ENCODE results near the gene TBX15. TPM values are rescaled to one million over a fixed set of nuclear protein-coding genes. Genes with fewer than 3 reads are reported as not detected.

The TBX15 gene
- total and polyA plus RNA-seq, 2 experiments from 2014 or later, result 38.7 to 41.7 TPM

- Histone ChIP-seq H3K36me3 (ENCODE audit: low read depth) (peaks cover 66% of the 10 kb centered on the region), H3K9ac (no peak overlapping the region), H3K4me2 (ENCODE audit: unreplicated experiment) (no peak overlapping the region), H3K4me1 (ENCODE audit: insufficient read depth) (peaks cover 20% of the 10 kb centered on the region), H3K27ac (no peak overlapping the region), H3K27me3 (replicated peaks; ENCODE audit: insufficient read depth) (no peaks in the 10 kb centered on the region), H3K9me3 (ENCODE audit: low read depth) (no peaks in the 10 kb centered on the region), H2AFZ (no peak overlapping the region), H3K79me2 (ENCODE audit: insufficient read depth) (no peaks in the 10 kb centered on the region), H4K20me1 (ENCODE audit: insufficient read depth) (no peaks in the 10 kb centered on the region), H3F3A (ENCODE audit: insufficient read depth) (peaks cover 37% of the 10 kb centered on the region), H3K9me2 (ENCODE audit: insufficient read depth) (no peaks in the 10 kb centered on the region; the same call in 1 of the 2 replicates), H3K4me3 (no peak overlapping the region)
- TF ChIP-seq EZH2 (IDR thresholded peaks at IDR 0.05; ENCODE audit: insufficient read depth, poor library complexity, severe bottlenecking) (no peak), EZH2phosphoT487 (IDR thresholded peaks at IDR 0.05; ENCODE audit: insufficient read depth, low read depth) (no peak)
- DNase-seq, result no peak
- 100% methylated on average over 3 of the region's 3 CpGs for WGBS, 2 experiments (ENCODE audit: low coverage in 1 of 2, low lambda C conversion rate in 2 of 2, missing lambda C conversion rate in 2 of 2)
- in situ Hi-C loops (cut with MboI), result no loop called here
Measured at GRCh38 chr1:118899340-118899739, 88.8 kb downstream of the TBX15 start.

- H3K4me1 ChIP-seq (ENCODE audit: insufficient read depth), result peaks cover 18% of the 10 kb centered on the region
- no peaks in the 10 kb centered on the region; the same call in 1 of the 2 replicates for H3K9me2 ChIP-seq (ENCODE audit: insufficient read depth)
- in situ Hi-C loops (cut with MboI), result no loop called here
- peaks cover 37% of the 10 kb centered on the region for H3F3A ChIP-seq (ENCODE audit: insufficient read depth)
- H3K36me3 ChIP-seq (ENCODE audit: low read depth), result peaks cover 72% of the 10 kb centered on the region
- no peak for DNase-seq
- no peak overlapping the region for H3K27ac ChIP-seq
- H3K4me2 ChIP-seq (ENCODE audit: unreplicated experiment), result no peak overlapping the region
- 73 to 76% methylated on average over 3 of the region's 3 CpGs for WGBS, 2 experiments (ENCODE audit: low coverage in 1 of 2, low lambda C conversion rate in 2 of 2, missing lambda C conversion rate in 2 of 2)
- no peaks in the 10 kb centered on the region for H3K9me3 ChIP-seq (ENCODE audit: low read depth)
- H4K20me1 ChIP-seq (ENCODE audit: insufficient read depth), result no peaks in the 10 kb centered on the region
- no peak overlapping the region for H3K4me3 ChIP-seq
- H3K9ac ChIP-seq, result no peak overlapping the region
- H3K27me3 ChIP-seq (replicated peaks; ENCODE audit: insufficient read depth), result no peaks in the 10 kb centered on the region
- H2AFZ ChIP-seq, result no peak overlapping the region
- no peak for TF ChIP-seq EZH2phosphoT487 (IDR thresholded peaks at IDR 0.05; ENCODE audit: insufficient read depth, low read depth)
- TF ChIP-seq EZH2 (IDR thresholded peaks at IDR 0.05; ENCODE audit: insufficient read depth, poor library complexity, severe bottlenecking), result no peak
- no peaks in the 10 kb centered on the region for H3K79me2 ChIP-seq (ENCODE audit: insufficient read depth)
Measured at GRCh38 chr1:118898712-118899111, 89.4 kb downstream of the TBX15 start.

GRCh38 chr1:118896416-118896815 is 91.7 kb downstream of the TBX15 start:
- no peak for TF ChIP-seq EZH2 (IDR thresholded peaks at IDR 0.05; ENCODE audit: insufficient read depth, poor library complexity, severe bottlenecking)
- no peak for TF ChIP-seq EZH2phosphoT487 (IDR thresholded peaks at IDR 0.05; ENCODE audit: insufficient read depth, low read depth)
- no peak overlapping the region for H3K27ac ChIP-seq
- in situ Hi-C loops (cut with MboI), result no loop called here
- H3K36me3 ChIP-seq (ENCODE audit: low read depth), result peaks cover 85% of the 10 kb centered on the region
- H4K20me1 ChIP-seq (ENCODE audit: insufficient read depth), result no peaks in the 10 kb centered on the region
- H2AFZ ChIP-seq, result no peak overlapping the region
- no peak overlapping the region for H3K4me3 ChIP-seq
- H3F3A ChIP-seq (ENCODE audit: insufficient read depth), result peaks cover 27% of the 10 kb centered on the region
- no peaks in the 10 kb centered on the region for H3K9me3 ChIP-seq (ENCODE audit: low read depth)
- no peak overlapping the region for H3K9ac ChIP-seq
- H3K9me2 ChIP-seq (ENCODE audit: insufficient read depth), result no peaks in the 10 kb centered on the region
- H3K4me1 ChIP-seq (ENCODE audit: insufficient read depth), result 0 out of 2 replicates have a peak, but pooled peaks cover 2% of the 10 kb centered on the region
- no peak for DNase-seq
- H3K4me2 ChIP-seq (ENCODE audit: unreplicated experiment), result no peak overlapping the region
- H3K79me2 ChIP-seq (ENCODE audit: insufficient read depth), result peaks cover 3% of the 10 kb centered on the region; the same call in 1 of the 2 replicates
- H3K27me3 ChIP-seq (replicated peaks; ENCODE audit: insufficient read depth), result no peaks in the 10 kb centered on the region

- H3K9me3 ChIP-seq (ENCODE audit: low read depth), result no peaks in the 10 kb centered on the region
- WGBS, 2 experiments (ENCODE audit: low coverage in 1 of 2, low lambda C conversion rate in 2 of 2, missing lambda C conversion rate in 2 of 2), result 79 to 85% methylated on average over 3 of the region's 3 CpGs
- no peak overlapping the region for H3K9ac ChIP-seq
- H3K4me1 ChIP-seq (ENCODE audit: insufficient read depth), result peaks cover 10% of the 10 kb centered on the region; the same call in 1 of the 2 replicates
- no peak for DNase-seq
- H3K36me3 ChIP-seq (ENCODE audit: low read depth), result peaks cover 86% of the 10 kb centered on the region
- in situ Hi-C loops (cut with MboI), result no loop called here
- H3K79me2 ChIP-seq (ENCODE audit: insufficient read depth), result peaks cover 3% of the 10 kb centered on the region; the same call in 1 of the 2 replicates
- H3F3A ChIP-seq (ENCODE audit: insufficient read depth), result peaks cover 24% of the 10 kb centered on the region
- no peak overlapping the region for H3K4me2 ChIP-seq (ENCODE audit: unreplicated experiment)
- no peak for TF ChIP-seq EZH2phosphoT487 (IDR thresholded peaks at IDR 0.05; ENCODE audit: insufficient read depth, low read depth)
- no peak for TF ChIP-seq EZH2 (IDR thresholded peaks at IDR 0.05; ENCODE audit: insufficient read depth, poor library complexity, severe bottlenecking)
- H4K20me1 ChIP-seq (ENCODE audit: insufficient read depth), result 0 out of 2 replicates have a peak, but pooled peaks cover 5% of the 10 kb centered on the region
- no peak overlapping the region for H3K27ac ChIP-seq
- no peak overlapping the region for H2AFZ ChIP-seq
- H3K9me2 ChIP-seq (ENCODE audit: insufficient read depth), result no peaks in the 10 kb centered on the region
- no peaks in the 10 kb centered on the region for H3K27me3 ChIP-seq (replicated peaks; ENCODE audit: insufficient read depth)
- H3K4me3 ChIP-seq, result no peak overlapping the region
Measured at GRCh38 chr1:118894836-118895235, 93.3 kb downstream of the TBX15 start.

All from GM23248 (cell line).